Measurements from ENCODE around the gene ZNF716. TPM values are rescaled to one million over a fixed set of nuclear protein-coding genes. Genes with fewer than 3 reads are reported as not detected.
"Not testable (repeated sequence)": the region's sequence is repeated elsewhere in the genome, so short reads cannot be mapped to it uniquely, and the experiment has no call there.

ZNF716 gene
- total RNA-seq, 1 donor from 2014 or later: not detected

GRCh38 chr7:57469186-57469828 lies 19.3 kb downstream of the ZNF716 start:
- peaks cover 12% of the 10 kb centered on the region for H3K9me3 Mint-ChIP-seq
- H3K27ac Mint-ChIP-seq; DNase-seq; H3K4me3 Mint-ChIP-seq; H3K27me3 Mint-ChIP-seq; H3K4me1 Mint-ChIP-seq; H3K36me3 Mint-ChIP-seq (ENCODE audit: low read depth); intact Hi-C loops (cut with micrococcal nuclease): not testable (repeated sequence)

GRCh38 chr7:57480304-57480703 lies 30.3 kb downstream of the ZNF716 start:
- H3K27ac Mint-ChIP-seq; H3K9me3 Mint-ChIP-seq; DNase-seq; H3K36me3 Mint-ChIP-seq (ENCODE audit: low read depth); H3K4me3 Mint-ChIP-seq; intact Hi-C loops (cut with micrococcal nuclease); H3K4me1 Mint-ChIP-seq; H3K27me3 Mint-ChIP-seq: not testable (repeated sequence)

GRCh38 chr7:57485022-57485421 lies 35.0 kb downstream of the ZNF716 start:
- H3K9me3 Mint-ChIP-seq; H3K4me3 Mint-ChIP-seq; H3K27me3 Mint-ChIP-seq; H3K36me3 Mint-ChIP-seq (ENCODE audit: low read depth); intact Hi-C loops (cut with micrococcal nuclease); DNase-seq; H3K4me1 Mint-ChIP-seq; H3K27ac Mint-ChIP-seq: not testable (repeated sequence)

GRCh38 chr7:57487957-57488356 lies 38.0 kb downstream of the ZNF716 start:
- no peak for DNase-seq
- Mint-ChIP-seq H3K36me3 (ENCODE audit: low read depth) (peaks cover 2% of the 10 kb centered on the region), H3K9me3 (peaks cover 8% of the 10 kb centered on the region), H3K27ac (no peak overlapping the region), H3K27me3 (no peaks in the 10 kb centered on the region), H3K4me1 (no peaks in the 10 kb centered on the region), H3K4me3 (no peak overlapping the region)
- intact Hi-C loops (cut with micrococcal nuclease): no loop called here

GRCh38 chr7:57495111-57495510 lies 45.1 kb downstream of the ZNF716 start:
- DNase-seq; H3K4me1 Mint-ChIP-seq; H3K4me3 Mint-ChIP-seq; H3K27me3 Mint-ChIP-seq; intact Hi-C loops (cut with micrococcal nuclease); H3K27ac Mint-ChIP-seq; H3K36me3 Mint-ChIP-seq (ENCODE audit: low read depth); H3K9me3 Mint-ChIP-seq: not testable (repeated sequence)

- Mint-ChIP-seq H3K27ac (no peak overlapping the region), H3K9me3 (no peaks in the 10 kb centered on the region), H3K4me3 (no peak overlapping the region), H3K36me3 (ENCODE audit: low read depth) (no peaks in the 10 kb centered on the region), H3K27me3 (no peaks in the 10 kb centered on the region), H3K4me1 (no peaks in the 10 kb centered on the region)
- DNase-seq: no peak
- intact Hi-C loops (cut with micrococcal nuclease): no loop called here
These were observed 46.4 kb downstream of the ZNF716 start for GRCh38 chr7:57496395-57496794.

GRCh38 chr7:57505176-57505575 lies 55.2 kb downstream of the ZNF716 start:
- no peaks in the 10 kb centered on the region for H3K27me3 Mint-ChIP-seq
- no peak overlapping the region for H3K27ac Mint-ChIP-seq
- H3K36me3 Mint-ChIP-seq (ENCODE audit: low read depth): no peaks in the 10 kb centered on the region
- no peaks in the 10 kb centered on the region for H3K4me1 Mint-ChIP-seq
- DNase-seq: no peak
- intact Hi-C loops (cut with micrococcal nuclease): no loop called here
- H3K4me3 Mint-ChIP-seq: no peak overlapping the region
- H3K9me3 Mint-ChIP-seq: peaks cover 17% of the 10 kb centered on the region

Data from activated CD4-positive, alpha-beta T cell treated with anti-CD3 and anti-CD28 coated beads, Interleukin-2, amount 10 ng/mL, durations not matched to agents 24 days and 14 days (primary cell).